Measurements from ENCODE around the gene EYS.

- no peak for TF ChIP-seq EZH2 (IDR thresholded peaks at IDR 0.05; ENCODE audit: insufficient read depth, poor library complexity, severe bottlenecking)
- TF ChIP-seq EZH2phosphoT487 (IDR thresholded peaks at IDR 0.05; ENCODE audit: insufficient read depth, low read depth) = no peak
Measured at GRCh38 chr6:65191471-65191870, 515.6 kb downstream of the EYS start.

Measured in GM23248 (cell line).